ENCODE results near the gene RUNDC3A. TPM values are rescaled to one million over a fixed set of nuclear protein-coding genes. Genes with fewer than 3 reads are reported as not detected.

RUNDC3A gene
- total RNA-seq (2014; rRNA removed; shearing (Covaris generic)), result 0.12 TPM in 1 of 2 replicates, not detected in the other

DNA sequence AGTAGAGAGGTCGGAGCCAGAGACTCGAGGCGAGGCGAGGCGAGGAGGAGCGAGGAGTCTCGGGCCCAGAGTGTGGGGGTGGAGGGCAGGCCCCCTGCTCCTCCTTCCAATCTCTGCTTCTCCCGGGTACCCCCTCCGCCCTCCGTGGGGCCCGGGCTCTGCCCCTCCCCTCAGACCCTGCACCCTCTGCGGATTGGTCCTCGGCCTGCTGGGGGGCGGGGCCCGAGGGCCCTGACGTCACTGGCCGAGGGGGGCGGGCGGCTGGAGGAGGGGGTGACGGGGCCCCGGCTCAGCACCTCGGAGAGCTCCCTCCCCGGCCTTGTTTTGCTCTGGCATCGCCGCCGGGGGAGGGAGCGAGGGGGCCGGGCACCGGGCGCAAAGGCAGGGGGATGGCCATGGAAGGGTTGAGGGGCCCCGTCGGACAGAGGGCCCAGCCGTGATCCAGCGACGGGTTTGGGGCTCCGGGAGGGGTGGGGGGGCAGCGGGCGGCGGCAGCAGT lies at the start of gene RUNDC3A:
Gene RUNDC3A, plus strand, starts transcription at position 282 of the 499 bp plus-strand sequence. CDS start 232 bp downstream, outside the sequence.
- peak; percentile 65 for DNase-seq (ENCODE audit: low read depth)

DNA sequence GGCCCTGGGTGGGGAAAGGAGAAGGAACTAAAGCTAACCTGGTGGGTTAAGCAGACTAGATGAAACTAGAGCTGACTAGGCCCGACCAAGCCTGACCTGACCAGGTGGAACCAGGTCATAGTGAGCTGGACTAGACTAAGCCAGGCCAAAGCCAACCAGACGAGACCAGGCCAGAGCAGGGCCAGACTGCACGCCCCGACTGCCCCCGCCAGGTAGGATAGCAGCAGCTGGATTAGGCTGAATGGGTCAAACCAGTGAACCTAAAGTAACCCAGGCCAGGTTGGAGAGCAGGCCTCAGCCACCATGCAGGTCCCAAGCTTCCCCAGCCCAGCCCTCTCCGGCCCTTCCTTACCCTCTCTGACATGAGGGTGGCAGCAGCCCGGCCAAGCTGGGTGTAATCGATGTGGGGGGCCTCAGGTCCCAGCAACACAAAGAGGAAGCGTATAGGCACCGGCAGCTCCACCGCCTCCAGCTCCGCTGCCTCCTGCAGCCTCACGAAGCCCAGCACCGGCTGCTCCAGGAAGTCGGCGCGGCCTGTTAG lies 49.5 kb upstream of the RUNDC3A start:
- DNase-seq (ENCODE audit: low read depth), result no peak

GRCh38 chr17:44260296-44260695 lies 48.1 kb upstream of the RUNDC3A start:
- DNase-seq (ENCODE audit: low read depth), result no peak

DNA sequence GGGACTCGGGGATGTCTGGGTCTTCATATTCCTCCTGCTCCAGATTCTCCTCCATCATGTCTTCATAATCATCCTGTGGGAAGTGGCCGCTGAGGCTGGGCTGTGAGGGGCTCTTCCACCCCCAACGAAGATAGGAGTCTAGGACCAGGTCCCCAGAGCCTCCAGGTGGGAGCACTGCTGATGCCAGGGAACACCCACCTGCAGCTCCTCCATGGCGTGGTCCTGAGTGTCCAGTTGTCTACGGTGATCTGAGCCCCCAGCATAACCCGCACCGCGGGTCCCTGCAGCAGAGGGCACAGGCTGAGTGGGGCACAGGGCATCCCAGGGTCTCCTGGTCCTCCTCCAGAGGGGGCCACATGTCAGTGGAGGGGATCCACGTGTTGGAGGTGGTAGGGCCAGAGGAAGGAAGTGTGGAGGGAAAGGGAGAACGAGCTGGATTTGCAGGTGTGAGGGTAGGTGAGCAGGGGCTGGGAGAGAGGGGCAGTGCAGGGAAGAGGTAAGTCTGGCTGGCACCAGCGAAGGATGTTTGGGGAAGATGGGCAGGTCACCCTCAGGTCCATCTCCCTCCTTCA lies 45.7 kb upstream of the RUNDC3A start:
- DNase-seq (ENCODE audit: low read depth), result no peak

DNA sequence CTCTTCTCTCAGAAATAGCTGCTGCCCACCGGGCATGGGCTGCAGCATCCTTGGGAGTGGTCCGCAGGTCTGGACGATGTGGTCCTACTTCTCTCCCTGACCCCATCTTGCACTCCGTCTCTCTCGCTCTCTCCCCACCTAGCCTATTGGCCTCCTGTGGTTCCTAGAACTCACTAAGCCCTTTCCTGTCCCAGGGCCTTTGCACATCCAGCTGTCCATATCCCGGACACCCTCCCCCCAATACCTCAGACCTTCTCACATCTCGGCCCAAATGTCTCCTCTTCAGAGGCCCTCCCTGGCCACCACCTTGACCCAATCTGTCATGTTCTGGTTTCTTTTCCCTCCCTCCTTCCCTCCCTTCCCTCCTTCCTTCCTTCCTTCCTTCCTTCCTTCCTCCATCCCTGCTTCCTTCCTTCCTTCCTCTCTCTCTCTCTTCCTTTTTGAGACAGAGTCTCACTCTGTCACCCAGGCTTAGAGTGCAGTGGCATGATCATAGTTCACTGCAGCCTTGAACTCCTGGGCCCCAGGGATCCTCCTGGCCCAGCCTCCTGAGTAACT lies 45.0 kb upstream of the RUNDC3A start:
- DNase-seq (ENCODE audit: low read depth), result no peak

DNA sequence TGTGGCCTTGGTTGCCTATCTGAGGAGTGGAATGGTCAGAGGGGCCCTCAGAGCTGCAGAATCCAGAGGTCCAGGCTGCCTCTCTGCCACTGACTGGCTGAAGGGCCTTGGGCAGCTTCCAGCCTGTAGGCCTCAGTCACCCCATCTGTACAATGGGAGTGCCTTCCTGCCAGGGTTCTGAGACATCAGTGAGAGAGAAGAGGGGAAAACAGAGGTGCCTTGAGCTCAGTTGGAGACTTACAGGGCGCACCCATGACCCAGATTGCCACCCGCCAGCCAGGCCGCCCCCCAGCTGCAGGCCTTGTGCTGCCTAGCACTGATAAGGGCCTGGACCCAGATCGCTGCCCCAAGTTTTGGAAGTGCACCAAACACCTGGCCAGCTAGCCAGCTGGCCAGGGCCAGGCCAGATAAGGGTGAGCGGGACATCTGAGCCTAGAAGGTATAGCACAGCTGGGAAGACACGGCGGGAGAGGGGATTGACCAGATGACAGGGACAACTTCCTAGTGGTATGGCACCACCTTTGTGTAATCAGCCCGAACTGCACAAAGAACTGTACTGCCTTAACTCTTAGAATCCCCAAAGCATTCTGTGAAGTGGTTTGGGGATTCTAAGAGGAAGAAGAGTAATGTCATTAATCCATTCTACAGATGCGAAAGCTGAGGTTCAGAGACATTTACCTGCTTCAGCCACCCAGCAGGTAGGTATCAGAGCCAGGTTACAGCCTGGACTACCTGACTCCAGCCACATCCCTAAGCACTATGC lies 41.8 kb upstream of the RUNDC3A start:
- no peak for DNase-seq (ENCODE audit: low read depth)

DNA sequence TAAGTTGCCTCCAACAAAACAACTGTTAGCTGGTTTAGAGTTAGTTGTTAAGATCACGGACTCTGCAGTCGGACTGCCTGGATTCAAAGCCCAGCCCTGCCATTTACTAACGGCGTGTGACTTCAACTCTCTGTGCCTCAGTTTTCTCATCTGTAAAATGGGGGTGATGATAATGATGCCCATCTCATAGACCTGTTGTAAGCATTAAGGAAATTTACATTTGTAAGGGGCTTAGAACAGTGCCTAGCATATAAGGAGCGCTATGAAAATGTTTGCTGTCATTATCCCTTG lies 41.3 kb upstream of the RUNDC3A start:
- DNase-seq (ENCODE audit: low read depth), result no peak

GRCh38 chr17:44267818-44268490 lies 40.4 kb upstream of the RUNDC3A start, which contains the start of gene SLC4A1:
Gene SLC4A1 (minus strand): TSS chr17:44268135. CDS start chr17:44262866, 5,269 bp downstream.
- DNase-seq (ENCODE audit: low read depth), result no peak

GRCh38 chr17:44268709-44269534 lies 39.5 kb upstream of the RUNDC3A start:
- no peak for DNase-seq (ENCODE audit: low read depth)

GRCh38 chr17:44269535-44270240 lies 38.7 kb upstream of the RUNDC3A start:
- no peak for DNase-seq (ENCODE audit: low read depth)

DNA sequence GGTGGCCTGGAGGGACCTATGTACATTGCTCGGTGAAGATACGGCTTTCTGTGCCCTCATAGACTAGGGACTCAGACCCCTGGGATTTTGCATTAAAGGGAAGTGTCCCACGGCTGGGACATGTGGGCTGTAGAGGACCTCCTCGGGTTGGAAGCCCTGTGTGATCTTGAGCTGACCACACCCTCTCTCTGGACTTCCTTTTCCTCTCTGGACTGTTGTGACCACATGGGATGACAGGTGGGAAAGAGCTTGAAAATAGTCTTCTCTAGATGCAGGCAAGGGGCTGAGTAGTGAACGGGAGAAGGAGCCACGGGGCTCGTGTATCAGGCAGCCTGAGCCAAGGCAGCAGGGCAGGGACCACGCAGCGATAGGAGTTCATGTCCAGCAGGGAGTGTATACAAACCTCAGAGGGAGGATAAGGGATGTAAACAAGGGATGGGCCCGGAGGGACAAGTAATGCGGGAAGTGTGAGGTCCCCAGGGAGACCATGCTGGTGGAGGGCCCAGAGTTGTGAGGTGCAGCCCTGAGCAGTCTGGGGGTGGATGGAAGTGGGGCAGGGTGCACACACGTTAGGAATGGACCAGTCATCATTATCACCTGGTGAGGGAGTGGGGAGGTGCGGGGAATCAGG lies 36.0 kb upstream of the RUNDC3A start:
- DNase-seq (ENCODE audit: low read depth), result no peak

- DNase-seq (ENCODE audit: low read depth), result no peak
Observed at GRCh38 chr17:44272954-44273353, 35.4 kb upstream of the RUNDC3A start.

- no peak for DNase-seq (ENCODE audit: low read depth)
Observed at GRCh38 chr17:44273607-44274006, 34.8 kb upstream of the RUNDC3A start.

DNA sequence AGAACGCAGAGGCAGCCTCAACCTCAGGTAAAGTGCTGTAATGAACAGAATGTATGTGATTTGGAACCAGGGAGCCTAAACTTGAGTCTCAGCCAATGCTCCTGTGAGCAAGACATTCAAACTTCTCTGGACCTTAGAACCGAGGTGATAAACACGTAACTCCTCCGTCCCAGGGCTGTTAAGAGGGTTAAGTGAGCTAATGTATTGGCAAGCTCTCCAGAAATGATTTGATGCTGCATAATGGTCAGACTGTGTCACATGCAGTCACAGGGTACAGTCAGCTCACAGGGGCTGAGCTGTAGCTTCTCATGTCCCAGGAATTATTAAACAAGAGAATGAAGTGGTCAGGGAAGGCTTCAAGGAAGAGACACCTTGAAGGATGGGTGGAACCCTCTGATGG lies 30.4 kb upstream of the RUNDC3A start:
- DNase-seq (ENCODE audit: low read depth), result no peak

DNA sequence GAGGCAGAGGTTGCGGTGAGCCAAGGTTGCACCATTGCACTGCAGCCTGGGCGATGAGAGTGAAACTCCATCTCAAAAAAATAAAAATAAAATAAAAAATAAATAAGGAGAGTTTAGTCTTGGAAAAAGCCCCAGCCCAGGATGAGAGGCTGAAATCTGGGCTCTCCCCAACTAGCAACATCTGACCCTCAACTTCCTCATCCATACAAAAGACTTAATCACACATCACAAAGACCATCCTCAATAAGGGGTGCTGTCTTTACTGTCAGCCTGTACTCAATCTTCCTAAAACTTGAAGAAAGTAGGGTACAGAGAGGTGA lies 29.1 kb upstream of the RUNDC3A start:
- DNase-seq (ENCODE audit: low read depth), result no peak

DNA sequence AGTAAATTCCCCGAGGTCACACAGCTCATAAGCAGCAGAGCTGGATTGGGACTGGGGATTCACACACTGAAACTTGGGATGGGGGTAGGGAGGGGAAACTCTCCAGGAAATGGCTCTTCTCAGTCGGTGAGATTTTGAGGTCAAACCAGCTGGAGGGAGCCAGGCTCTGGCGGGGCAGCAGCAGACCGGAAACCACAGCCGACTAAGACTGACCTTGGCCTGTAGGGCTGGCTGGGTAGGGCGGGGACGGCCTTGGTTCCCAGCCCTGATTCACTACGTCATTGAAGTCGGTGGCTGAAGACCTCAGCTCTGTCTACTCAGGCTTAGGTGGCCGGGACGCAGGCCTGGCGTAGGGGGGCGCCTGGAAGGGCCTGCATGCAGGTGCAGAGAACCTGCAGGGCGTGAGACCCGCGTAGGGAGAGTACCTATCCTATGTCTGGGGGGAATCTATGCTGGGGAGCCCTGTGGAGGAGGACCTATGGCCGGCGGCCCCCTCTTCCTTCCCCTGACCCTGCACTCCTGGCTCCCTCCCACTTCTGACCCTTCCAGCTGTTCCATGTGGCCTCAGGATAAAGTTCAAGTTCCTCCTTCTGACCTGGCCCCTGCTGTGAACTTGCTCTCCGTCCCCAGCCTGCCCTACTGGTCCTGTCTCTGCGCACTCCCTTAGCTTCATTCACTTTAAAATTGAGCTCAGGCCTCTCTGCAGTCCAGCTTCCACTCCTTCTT lies 28.6 kb upstream of the RUNDC3A start:
- DNase-seq (ENCODE audit: low read depth), result peak; percentile 92

DNA sequence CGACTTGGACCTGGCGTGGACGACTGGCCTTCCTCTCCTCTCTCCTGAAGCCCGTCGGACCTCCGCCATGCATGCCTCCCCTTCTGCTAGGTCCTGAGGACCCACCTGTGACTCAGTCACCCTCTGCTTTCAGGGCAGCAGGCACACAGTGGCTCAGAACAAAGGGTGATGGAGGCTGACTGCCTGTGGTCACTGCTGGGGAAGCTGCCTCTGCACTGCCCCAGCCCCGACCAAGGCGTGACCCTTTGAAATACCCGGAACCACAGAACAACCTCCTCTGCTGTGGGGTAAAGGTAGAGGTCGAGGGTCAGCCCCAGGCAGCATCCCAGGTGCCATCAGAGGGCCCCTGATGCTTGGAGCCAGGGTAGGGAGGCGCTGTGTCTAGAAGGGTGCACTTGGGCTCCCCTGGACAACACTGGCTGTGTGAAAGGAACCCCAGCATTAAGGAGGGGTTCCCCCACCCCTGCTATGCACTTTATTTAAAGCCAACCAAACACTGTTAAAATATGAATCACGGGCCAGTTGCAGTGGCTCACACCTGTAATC lies 27.9 kb upstream of the RUNDC3A start:
- DNase-seq (ENCODE audit: low read depth), result no peak

- no peak for DNase-seq (ENCODE audit: low read depth)
Observed at GRCh38 chr17:44281570-44281969, 26.8 kb upstream of the RUNDC3A start.

DNA sequence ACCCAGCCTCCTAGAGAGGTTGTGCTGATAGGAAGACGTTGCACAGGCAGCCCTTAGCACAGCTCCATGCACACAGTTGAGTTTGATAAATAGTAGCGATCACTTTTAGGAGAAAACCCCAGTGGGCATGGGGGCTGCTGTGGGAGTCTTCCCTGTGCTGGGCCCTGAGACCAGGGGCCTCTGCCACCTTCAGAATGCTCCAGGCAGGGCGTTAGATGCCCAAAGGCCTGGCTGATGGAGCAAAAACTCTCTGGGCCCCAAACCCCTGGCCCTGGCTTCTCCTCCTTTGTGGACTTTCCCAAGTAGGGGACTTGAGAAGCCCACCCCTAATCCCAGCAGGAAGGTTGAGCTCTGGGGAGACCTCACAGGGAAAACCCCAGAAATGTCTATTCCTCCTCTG lies 26.1 kb upstream of the RUNDC3A start:
- DNase-seq (ENCODE audit: low read depth), result no peak
